DND-41 (cell line): ENCODE data around the gene SERPINA12.

Source experiments
- ATAC-seq: fragments of 200-7000 bp; cut with Tn5 transposase; 3 replicates; pipeline ENCODE4 v1.9.1; 2021; ENCODE audit warnings: low read depth; ENCODE audit not compliant: insufficient read depth
- DNase-seq: peaks from one replicate; pipeline ENCODE4 v3.0.0-alpha.2; 2020
- H2AFZ ChIP-seq: 2 replicates; pipeline ENCODE4 v1.6.0; 2012; ENCODE audit warnings: low read depth, low read length
- H3K27ac ChIP-seq: 2 replicates; pipeline ENCODE4 v1.5.1; 2012; ENCODE audit warnings: low read length, inconsistent platforms
- H3K27me3 ChIP-seq: fragments of 200-600 bp; sonication (generic); 2 replicates; pipeline ENCODE4 v1.6.0; 2012; ENCODE audit warnings: low read length, mild to moderate bottlenecking, inconsistent platforms; ENCODE audit not compliant: insufficient read depth, poor library complexity
- H3K36me3 ChIP-seq: 2 replicates; pipeline ENCODE4 v1.5.1; 2012; ENCODE audit warnings: low read length, inconsistent platforms; ENCODE audit not compliant: insufficient read depth
- H3K4me1 ChIP-seq: 2 replicates; pipeline ENCODE4 v1.5.1; 2012; ENCODE audit warnings: mild to moderate bottlenecking, low read length; ENCODE audit not compliant: insufficient read depth
- H3K4me2 ChIP-seq: 2 replicates; pipeline ENCODE4 v1.6.0; 2012; ENCODE audit warnings: mild to moderate bottlenecking, moderate library complexity, low read length, inconsistent platforms; ENCODE audit not compliant: insufficient read depth
- H3K4me3 ChIP-seq, 2 experiments: fragments of 200-600 bp in 1 of 2; shearing (Covaris generic) in 1 of 2; 2 replicates each; pipeline ENCODE4 v1.5.1; 2012 to 2016; ENCODE audit warnings: inconsistent platforms in 2 of 2, low read length in 2 of 2, mild to moderate bottlenecking in 2 of 2, low read depth in 1 of 2, moderate library complexity in 1 of 2
- H3K79me2 ChIP-seq: 2 replicates; pipeline ENCODE4 v1.6.0; 2012; ENCODE audit warnings: low read length, inconsistent platforms; ENCODE audit not compliant: insufficient read depth
- H3K9ac ChIP-seq: 2 replicates; pipeline ENCODE4 v1.6.0; 2012; ENCODE audit warnings: low read depth, mild to moderate bottlenecking, inconsistent platforms, low read length, moderate library complexity
- H3K9me3 ChIP-seq: 2 replicates; pipeline ENCODE4 v1.5.1; 2012; ENCODE audit warnings: low read length, moderate library complexity, mild to moderate bottlenecking, inconsistent platforms; ENCODE audit not compliant: insufficient read depth, severe bottlenecking
- H4K20me1 ChIP-seq: 2 replicates; pipeline ENCODE4 v1.6.0; 2012; ENCODE audit warnings: low read length; ENCODE audit not compliant: insufficient read depth
- EZH2 ChIP-seq: IDR thresholded peaks from 3 replicates; pipeline ENCODE4 v1.6.1; 2012; ENCODE audit warnings: borderline replicate concordance, low read depth, mild to moderate bottlenecking, moderate library complexity, low read length, inconsistent platforms; ENCODE audit not compliant: severe bottlenecking
- TF ChIP-seq, protein P1 (sequence below): IDR thresholded peaks from 2 replicates; pipeline ENCODE4 v1.5.1; 2012; ENCODE audit warnings: borderline replicate concordance, low read length, moderate library complexity, mild to moderate bottlenecking; ENCODE audit not compliant: poor library complexity, severe bottlenecking; ENCODE audit errors: extremely low read depth

The SERPINA12 gene

DNA sequence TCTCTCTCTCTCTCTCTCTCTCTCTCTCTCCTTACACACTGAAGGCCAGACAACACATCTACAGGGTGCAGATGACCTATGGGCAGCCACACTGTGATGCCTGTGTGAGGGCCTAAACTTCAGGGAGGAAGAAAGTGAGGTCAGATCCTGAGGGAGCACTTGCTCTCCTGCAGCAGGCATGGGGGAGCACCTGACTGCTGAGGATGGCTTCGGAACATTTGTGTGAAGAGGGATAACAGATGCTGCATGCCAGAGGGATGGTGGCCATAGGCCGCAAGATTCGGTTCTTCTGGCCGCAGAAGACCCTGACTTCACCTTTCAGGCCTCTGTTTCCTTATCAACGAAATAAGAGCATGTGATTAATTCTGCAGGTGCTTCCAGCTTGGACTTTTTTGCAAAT is 45.0 kb downstream of the SERPINA12 start:
- TF ChIP-seq, protein P1, sequence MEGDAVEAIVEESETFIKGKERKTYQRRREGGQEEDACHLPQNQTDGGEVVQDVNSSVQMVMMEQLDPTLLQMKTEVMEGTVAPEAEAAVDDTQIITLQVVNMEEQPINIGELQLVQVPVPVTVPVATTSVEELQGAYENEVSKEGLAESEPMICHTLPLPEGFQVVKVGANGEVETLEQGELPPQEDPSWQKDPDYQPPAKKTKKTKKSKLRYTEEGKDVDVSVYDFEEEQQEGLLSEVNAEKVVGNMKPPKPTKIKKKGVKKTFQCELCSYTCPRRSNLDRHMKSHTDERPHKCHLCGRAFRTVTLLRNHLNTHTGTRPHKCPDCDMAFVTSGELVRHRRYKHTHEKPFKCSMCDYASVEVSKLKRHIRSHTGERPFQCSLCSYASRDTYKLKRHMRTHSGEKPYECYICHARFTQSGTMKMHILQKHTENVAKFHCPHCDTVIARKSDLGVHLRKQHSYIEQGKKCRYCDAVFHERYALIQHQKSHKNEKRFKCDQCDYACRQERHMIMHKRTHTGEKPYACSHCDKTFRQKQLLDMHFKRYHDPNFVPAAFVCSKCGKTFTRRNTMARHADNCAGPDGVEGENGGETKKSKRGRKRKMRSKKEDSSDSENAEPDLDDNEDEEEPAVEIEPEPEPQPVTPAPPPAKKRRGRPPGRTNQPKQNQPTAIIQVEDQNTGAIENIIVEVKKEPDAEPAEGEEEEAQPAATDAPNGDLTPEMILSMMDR, result no peak
- TF ChIP-seq EZH2, result no peak
- DNase-seq, result no peak
- no peak for ATAC-seq
- Histone ChIP-seq H3K27ac (no peak overlapping the region), H4K20me1 (no peaks in the 10 kb centered on the region), H3K4me2 (no peak overlapping the region), H3K9ac (no peak overlapping the region), H2AFZ (no peak overlapping the region), H3K27me3 (no peaks in the 10 kb centered on the region), H3K36me3 (no peaks in the 10 kb centered on the region), H3K9me3 (peaks cover 9% of the 10 kb centered on the region), H3K79me2 (no peaks in the 10 kb centered on the region), H3K4me3 (no peak overlapping the region), H3K4me1 (no peaks in the 10 kb centered on the region)

DNA sequence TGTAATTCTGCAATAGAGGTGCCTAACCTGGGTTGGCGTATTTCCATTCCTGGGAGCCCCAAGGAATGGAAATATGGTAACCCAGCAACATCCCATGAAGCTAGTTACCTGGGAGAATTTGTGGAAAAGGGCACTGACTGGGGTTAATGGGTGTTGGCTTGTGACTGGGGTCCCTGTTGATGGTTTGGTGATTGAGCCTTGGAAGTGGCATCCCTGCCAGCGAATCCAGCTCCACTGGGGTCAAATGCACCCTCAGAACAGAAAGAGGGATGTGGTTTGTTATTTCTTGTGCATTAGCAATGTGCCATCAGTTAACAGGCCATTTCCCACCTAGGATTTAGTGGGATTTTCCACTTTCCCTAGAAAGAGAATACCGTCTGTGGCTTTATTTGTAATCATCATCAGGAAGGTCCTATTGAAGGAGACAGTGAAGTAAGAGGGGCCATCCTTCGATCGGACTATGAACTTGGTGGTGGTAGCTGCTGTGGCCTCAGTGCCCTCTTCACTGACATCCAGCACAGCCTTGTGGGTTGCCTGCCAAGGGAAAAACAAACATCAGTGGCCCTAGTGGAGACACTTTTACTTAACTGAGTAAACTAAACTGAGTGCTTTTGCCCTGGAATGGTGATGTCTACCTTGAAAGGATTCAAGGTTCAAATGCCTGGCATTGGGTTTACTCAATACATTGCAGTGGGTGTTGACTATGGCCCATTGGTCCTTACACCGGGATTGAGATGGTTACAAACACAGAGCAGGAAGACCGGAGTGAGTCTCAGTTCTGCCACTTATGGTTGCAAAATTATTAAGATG is 46.3 kb downstream of the SERPINA12 start:
- DNase-seq, result no peak
- no peaks in the 10 kb centered on the region for H3K4me1 ChIP-seq
- H3K4me2 ChIP-seq, result no peak overlapping the region

DNA sequence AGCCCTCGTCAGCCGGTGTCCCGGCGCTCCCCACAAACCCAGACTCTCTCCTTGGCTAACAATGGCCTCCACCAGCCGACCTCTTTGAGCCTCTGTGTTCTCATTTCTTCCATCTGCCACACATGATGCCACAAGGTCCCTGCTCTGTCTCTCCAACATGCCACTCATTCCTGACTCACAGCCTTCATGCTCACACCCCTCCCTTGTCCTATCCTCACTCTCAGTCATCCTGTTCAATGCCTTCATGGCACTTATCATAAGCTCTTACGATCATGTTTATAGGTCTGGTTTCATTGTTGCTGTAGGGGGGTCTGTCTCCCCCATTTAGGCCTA is 47.1 kb downstream of the SERPINA12 start:
- TF ChIP-seq, protein P1, result no peak
- no peak for TF ChIP-seq EZH2
- Histone ChIP-seq H3K9me3 (peaks cover 9% of the 10 kb centered on the region), H3K4me2 (no peak overlapping the region), H3K9ac (no peak overlapping the region), H3K27me3 (no peaks in the 10 kb centered on the region), H3K36me3 (no peaks in the 10 kb centered on the region), H2AFZ (no peak overlapping the region), H3K79me2 (no peaks in the 10 kb centered on the region), H4K20me1 (no peaks in the 10 kb centered on the region), H3K27ac (no peak overlapping the region), H3K4me3 (no peak overlapping the region), H3K4me1 (no peaks in the 10 kb centered on the region)
- ATAC-seq (no peak), DNase-seq (no peak)

More for the DNA sequence above, 46.3 kb downstream of the SERPINA12 start:
- no peaks in the 10 kb centered on the region for H4K20me1 ChIP-seq
- H3K9ac ChIP-seq, result no peak overlapping the region
- H2AFZ ChIP-seq, result no peak overlapping the region
- no peaks in the 10 kb centered on the region for H3K79me2 ChIP-seq
- no peak overlapping the region for H3K27ac ChIP-seq
- TF ChIP-seq EZH2, result no peak
- TF ChIP-seq, protein P1, result no peak
- H3K9me3 ChIP-seq, result peaks cover 9% of the 10 kb centered on the region
- H3K36me3 ChIP-seq, result no peaks in the 10 kb centered on the region
- H3K4me3 ChIP-seq, result no peak overlapping the region
- H3K27me3 ChIP-seq, result no peaks in the 10 kb centered on the region
- ATAC-seq, result no peak
